DND-41 (cell line): ENCODE data around the gene SEMA6A.

Experiments used
- ATAC-seq: fragments of 200-7000 bp; cut with Tn5 transposase; 3 replicates; pipeline ENCODE4 v1.9.1; 2021; ENCODE audit warnings: low read depth; ENCODE audit not compliant: insufficient read depth
- DNase-seq: peaks from one replicate; pipeline ENCODE4 v3.0.0-alpha.2; 2020
- H2AFZ ChIP-seq: 2 replicates; pipeline ENCODE4 v1.6.0; 2012; ENCODE audit warnings: low read depth, low read length
- H3K27ac ChIP-seq: 2 replicates; pipeline ENCODE4 v1.5.1; 2012; ENCODE audit warnings: low read length, inconsistent platforms
- H3K27me3 ChIP-seq: fragments of 200-600 bp; sonication (generic); 2 replicates; pipeline ENCODE4 v1.6.0; 2012; ENCODE audit warnings: low read length, mild to moderate bottlenecking, inconsistent platforms; ENCODE audit not compliant: insufficient read depth, poor library complexity
- H3K36me3 ChIP-seq: 2 replicates; pipeline ENCODE4 v1.5.1; 2012; ENCODE audit warnings: low read length, inconsistent platforms; ENCODE audit not compliant: insufficient read depth
- H3K4me1 ChIP-seq: 2 replicates; pipeline ENCODE4 v1.5.1; 2012; ENCODE audit warnings: mild to moderate bottlenecking, low read length; ENCODE audit not compliant: insufficient read depth
- H3K4me2 ChIP-seq: 2 replicates; pipeline ENCODE4 v1.6.0; 2012; ENCODE audit warnings: mild to moderate bottlenecking, moderate library complexity, low read length, inconsistent platforms; ENCODE audit not compliant: insufficient read depth
- H3K4me3 ChIP-seq, 2 experiments: fragments of 200-600 bp in 1 of 2; shearing (Covaris generic) in 1 of 2; 2 replicates each; pipeline ENCODE4 v1.5.1; 2012 to 2016; ENCODE audit warnings: inconsistent platforms in 2 of 2, low read length in 2 of 2, mild to moderate bottlenecking in 2 of 2, low read depth in 1 of 2, moderate library complexity in 1 of 2
- H3K79me2 ChIP-seq: 2 replicates; pipeline ENCODE4 v1.6.0; 2012; ENCODE audit warnings: low read length, inconsistent platforms; ENCODE audit not compliant: insufficient read depth
- H3K9ac ChIP-seq: 2 replicates; pipeline ENCODE4 v1.6.0; 2012; ENCODE audit warnings: low read depth, mild to moderate bottlenecking, inconsistent platforms, low read length, moderate library complexity
- H3K9me3 ChIP-seq: 2 replicates; pipeline ENCODE4 v1.5.1; 2012; ENCODE audit warnings: low read length, moderate library complexity, mild to moderate bottlenecking, inconsistent platforms; ENCODE audit not compliant: insufficient read depth, severe bottlenecking
- H4K20me1 ChIP-seq: 2 replicates; pipeline ENCODE4 v1.6.0; 2012; ENCODE audit warnings: low read length; ENCODE audit not compliant: insufficient read depth
- EZH2 ChIP-seq: IDR thresholded peaks from 3 replicates; pipeline ENCODE4 v1.6.1; 2012; ENCODE audit warnings: borderline replicate concordance, low read depth, mild to moderate bottlenecking, moderate library complexity, low read length, inconsistent platforms; ENCODE audit not compliant: severe bottlenecking
- TF ChIP-seq, protein P1 (sequence below): IDR thresholded peaks from 2 replicates; pipeline ENCODE4 v1.5.1; 2012; ENCODE audit warnings: borderline replicate concordance, low read length, moderate library complexity, mild to moderate bottlenecking; ENCODE audit not compliant: poor library complexity, severe bottlenecking; ENCODE audit errors: extremely low read depth

SEMA6A gene

DNA sequence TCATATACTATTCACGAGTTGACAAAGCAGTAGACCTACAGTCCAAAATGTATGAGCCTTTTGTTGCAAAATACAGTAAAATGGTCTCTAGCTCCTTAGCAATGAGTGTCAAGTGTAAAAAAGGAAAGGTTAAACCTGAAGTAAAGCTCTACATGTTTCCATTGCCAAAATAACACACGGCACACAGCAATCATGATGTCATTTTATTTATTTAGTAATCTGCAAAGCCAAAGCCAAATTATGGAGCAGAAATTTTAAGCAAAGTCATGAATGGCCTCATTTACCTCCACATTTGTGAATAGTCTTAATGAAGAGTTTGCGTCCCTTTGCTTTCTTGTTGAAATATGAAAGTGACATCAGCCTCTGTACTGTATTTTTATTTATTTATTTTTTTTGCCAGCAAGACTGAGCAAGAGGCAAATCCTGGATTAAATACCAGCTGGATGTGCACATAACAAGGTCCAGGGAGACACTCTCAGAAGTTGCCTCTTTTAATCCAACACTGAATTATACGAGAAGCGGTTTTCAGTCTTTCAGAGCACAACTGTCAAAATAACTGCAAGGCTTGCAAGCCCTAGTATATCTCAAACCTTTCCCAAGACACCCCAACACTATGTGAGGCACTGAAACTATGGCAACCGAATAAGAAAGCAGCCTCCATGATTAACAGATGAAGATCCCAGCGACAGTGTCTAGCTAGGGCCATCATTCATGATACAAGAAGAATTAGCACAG is 9.7 kb downstream of the SEMA6A start:
- no peak overlapping the region for H3K4me2 ChIP-seq

DNA sequence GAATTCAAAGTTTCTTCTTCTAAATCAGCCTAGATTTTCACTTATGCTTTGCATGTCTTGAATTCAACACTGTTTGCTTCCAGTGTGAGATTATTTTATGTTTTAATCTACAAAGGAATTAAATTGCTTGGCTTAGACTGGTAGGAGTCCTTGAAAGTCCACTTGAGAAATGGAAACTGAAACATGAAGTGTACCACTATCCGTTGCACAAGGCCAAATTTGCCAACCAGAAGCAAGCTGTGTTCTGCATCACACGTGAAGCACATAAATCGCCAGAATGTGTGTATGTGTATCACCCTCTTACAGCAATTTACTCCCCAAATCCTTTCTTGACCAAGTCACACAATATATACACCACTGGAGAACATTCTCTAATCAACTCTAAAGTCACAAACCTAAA is 10.3 kb downstream of the SEMA6A start:
- DNase-seq (no peak), ATAC-seq (no peak)
- Histone ChIP-seq H3K9ac (no peak overlapping the region), H3K4me3 (no peak overlapping the region), H4K20me1 (no peaks in the 10 kb centered on the region), H3K36me3 (no peaks in the 10 kb centered on the region), H3K4me1 (no peaks in the 10 kb centered on the region), H3K27ac (no peak overlapping the region), H2AFZ (no peak overlapping the region), H3K79me2 (no peaks in the 10 kb centered on the region), H3K4me2 (no peak overlapping the region), H3K9me3 (no peaks in the 10 kb centered on the region), H3K27me3 (no peaks in the 10 kb centered on the region)
- TF ChIP-seq EZH2, result no peak
- TF ChIP-seq, protein P1, sequence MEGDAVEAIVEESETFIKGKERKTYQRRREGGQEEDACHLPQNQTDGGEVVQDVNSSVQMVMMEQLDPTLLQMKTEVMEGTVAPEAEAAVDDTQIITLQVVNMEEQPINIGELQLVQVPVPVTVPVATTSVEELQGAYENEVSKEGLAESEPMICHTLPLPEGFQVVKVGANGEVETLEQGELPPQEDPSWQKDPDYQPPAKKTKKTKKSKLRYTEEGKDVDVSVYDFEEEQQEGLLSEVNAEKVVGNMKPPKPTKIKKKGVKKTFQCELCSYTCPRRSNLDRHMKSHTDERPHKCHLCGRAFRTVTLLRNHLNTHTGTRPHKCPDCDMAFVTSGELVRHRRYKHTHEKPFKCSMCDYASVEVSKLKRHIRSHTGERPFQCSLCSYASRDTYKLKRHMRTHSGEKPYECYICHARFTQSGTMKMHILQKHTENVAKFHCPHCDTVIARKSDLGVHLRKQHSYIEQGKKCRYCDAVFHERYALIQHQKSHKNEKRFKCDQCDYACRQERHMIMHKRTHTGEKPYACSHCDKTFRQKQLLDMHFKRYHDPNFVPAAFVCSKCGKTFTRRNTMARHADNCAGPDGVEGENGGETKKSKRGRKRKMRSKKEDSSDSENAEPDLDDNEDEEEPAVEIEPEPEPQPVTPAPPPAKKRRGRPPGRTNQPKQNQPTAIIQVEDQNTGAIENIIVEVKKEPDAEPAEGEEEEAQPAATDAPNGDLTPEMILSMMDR, result no peak

More for the DNA sequence above, 9.7 kb downstream of the SEMA6A start:
- Histone ChIP-seq H3K79me2 (no peaks in the 10 kb centered on the region), H3K27me3 (no peaks in the 10 kb centered on the region), H3K9ac (no peak overlapping the region), H3K4me3 (no peak overlapping the region), H4K20me1 (no peaks in the 10 kb centered on the region), H3K36me3 (no peaks in the 10 kb centered on the region), H3K27ac (no peak overlapping the region), H2AFZ (no peak overlapping the region), H3K4me1 (no peaks in the 10 kb centered on the region), H3K9me3 (no peaks in the 10 kb centered on the region)
- ATAC-seq (no peak), DNase-seq (no peak)
- no peak for TF ChIP-seq EZH2

DNA sequence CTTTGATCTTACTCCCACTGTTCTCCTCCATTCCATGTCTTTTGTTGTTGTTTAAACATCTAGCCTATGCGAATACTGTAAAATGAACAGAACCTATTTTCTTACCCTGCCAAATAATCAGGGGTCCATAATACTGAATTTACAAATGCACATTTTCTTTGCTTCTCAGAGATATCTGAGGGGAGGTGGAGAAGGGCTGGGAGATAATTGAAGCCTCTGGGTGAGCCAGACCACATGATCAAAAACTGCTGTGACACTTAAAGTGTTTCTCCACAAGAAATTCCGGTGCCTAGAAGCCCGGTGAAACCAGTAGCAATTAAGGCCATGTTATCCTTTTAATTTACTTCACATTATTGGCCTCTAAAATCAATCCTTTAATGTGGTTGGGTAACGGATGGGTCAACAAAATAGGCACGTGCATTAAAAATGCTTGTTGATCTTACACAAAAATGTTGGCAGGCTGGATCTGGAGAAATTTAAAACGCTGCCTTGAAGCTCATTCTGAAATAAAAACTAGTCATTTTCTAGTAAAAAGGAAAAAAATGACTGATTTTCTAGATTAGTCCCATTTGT is 10.8 kb downstream of the SEMA6A start:
- Histone ChIP-seq H3K9ac (no peak overlapping the region), H3K4me1 (no peaks in the 10 kb centered on the region)

DNA sequence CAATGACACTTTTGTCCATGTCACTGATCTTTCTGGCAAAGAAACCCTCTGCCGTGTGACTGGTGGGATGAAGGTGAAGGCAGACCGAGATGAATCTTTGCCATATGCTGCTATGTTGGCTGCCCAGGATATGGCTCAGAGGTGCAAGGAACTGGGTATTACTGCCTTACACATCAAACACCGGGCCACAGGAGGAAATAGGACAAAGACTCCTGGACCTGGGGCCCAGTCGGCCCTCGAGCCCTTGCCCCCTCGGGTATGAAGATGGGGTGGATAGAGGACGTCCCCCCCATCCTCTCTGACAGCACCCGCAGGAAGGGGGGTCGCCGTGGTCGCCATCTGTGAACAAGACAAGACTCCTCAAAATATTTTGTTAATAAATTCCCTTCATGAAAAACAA is 12.0 kb downstream of the SEMA6A start:
- Histone ChIP-seq H4K20me1 (no peaks in the 10 kb centered on the region), H3K4me3 (no peak overlapping the region), H3K27me3 (no peaks in the 10 kb centered on the region), H2AFZ (no peak overlapping the region), H3K79me2 (no peaks in the 10 kb centered on the region), H3K4me1 (no peaks in the 10 kb centered on the region), H3K9ac (no peak overlapping the region), H3K4me2 (no peak overlapping the region), H3K9me3 (no peaks in the 10 kb centered on the region), H3K36me3 (no peaks in the 10 kb centered on the region), H3K27ac (no peak overlapping the region)
- no peak for TF ChIP-seq EZH2
- TF ChIP-seq, protein P1, result no peak
- ATAC-seq (no peak), DNase-seq (no peak)

More for the DNA sequence above, 10.8 kb downstream of the SEMA6A start:
- Histone ChIP-seq H3K9me3 (no peaks in the 10 kb centered on the region), H4K20me1 (no peaks in the 10 kb centered on the region), H3K4me3 (no peak overlapping the region), H3K27ac (no peak overlapping the region), H3K36me3 (no peaks in the 10 kb centered on the region), H3K4me2 (no peak overlapping the region), H2AFZ (no peak overlapping the region), H3K27me3 (no peaks in the 10 kb centered on the region), H3K79me2 (no peaks in the 10 kb centered on the region)
- ATAC-seq, result no peak
- DNase-seq, result no peak
- TF ChIP-seq, protein P1, result no peak
- TF ChIP-seq EZH2, result no peak
